A204.1 (cell line): Measurements from ENCODE around the gene ITGAV.

ENCODE experiments used
- FAIRE-seq: peaks from 2 replicates; lab custom pipeline; 2012; peaks lifted over from hg19 to GRCh38; lab: Jason Lieb, UNC

The ITGAV gene

DNA sequence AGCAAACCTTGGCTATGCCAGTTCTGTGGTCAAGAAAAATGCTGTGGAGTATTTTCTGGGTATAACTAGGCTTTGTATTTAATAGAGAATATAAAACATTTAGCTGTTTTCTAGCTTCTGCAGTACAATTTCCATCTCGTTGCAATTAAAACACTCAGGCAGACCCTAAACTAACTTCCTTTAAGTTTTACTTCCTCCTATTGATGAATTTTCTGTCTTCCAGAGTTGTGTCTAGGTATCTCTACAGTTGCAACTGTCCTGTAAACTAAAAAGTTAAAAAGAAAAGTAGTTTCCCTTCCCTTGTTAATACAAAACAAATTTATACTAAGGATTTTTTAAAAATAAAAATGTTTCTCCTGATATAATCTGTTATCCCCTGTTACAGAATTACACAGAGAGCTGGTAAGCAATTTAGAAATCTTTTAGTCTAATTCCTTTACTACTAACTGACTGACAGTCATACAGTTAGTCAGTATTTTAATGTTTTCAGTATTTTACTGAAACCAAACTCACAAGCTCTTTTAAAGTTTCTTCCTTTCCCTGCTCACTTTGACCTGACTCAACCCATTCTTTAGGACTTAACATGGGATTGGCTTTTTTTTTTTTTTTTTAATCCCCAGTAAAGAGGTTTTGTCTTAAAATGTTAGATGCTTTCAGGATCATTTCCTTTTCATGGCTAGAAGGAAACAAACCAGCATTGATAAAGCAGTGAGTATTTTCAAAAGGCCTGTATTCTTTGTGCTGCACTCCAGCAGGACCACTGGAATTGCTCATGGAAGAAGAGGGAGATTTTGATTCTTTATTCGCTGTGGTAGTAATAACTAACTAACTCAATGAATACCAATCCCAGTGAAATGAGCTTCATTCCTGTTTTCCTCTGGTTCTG lies 22.9 kb downstream of the ITGAV start:
- no peak for FAIRE-seq

- FAIRE-seq = peak; percentile 16
These were observed 24.5 kb downstream of the ITGAV start for GRCh38 chr2:186614373-186614772.

GRCh38 chr2:186617148-186617547 lies 27.3 kb downstream of the ITGAV start:
- no peak for FAIRE-seq

DNA sequence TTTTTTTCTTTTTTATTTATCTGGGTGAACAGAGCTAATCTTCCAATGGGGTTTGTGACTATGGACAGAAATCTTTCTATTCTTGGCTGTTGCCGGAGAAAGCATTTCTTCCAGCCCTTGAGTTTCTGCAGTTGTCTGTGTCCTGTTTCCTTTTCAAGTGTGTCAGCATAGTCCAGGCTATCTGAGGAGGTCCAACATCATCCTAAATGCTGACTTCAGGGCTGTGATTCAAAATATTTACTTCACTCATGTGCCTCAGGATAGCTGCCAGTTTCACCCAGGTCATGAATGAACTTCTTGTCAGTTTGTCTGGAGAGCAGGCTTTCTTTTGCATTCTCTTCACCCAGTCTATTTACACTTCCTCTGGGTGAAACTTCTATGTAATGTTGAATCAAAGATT lies 27.9 kb downstream of the ITGAV start:
- FAIRE-seq = no peak

- FAIRE-seq = no peak
These were observed 28.8 kb downstream of the ITGAV start for GRCh38 chr2:186618696-186619095.

DNA sequence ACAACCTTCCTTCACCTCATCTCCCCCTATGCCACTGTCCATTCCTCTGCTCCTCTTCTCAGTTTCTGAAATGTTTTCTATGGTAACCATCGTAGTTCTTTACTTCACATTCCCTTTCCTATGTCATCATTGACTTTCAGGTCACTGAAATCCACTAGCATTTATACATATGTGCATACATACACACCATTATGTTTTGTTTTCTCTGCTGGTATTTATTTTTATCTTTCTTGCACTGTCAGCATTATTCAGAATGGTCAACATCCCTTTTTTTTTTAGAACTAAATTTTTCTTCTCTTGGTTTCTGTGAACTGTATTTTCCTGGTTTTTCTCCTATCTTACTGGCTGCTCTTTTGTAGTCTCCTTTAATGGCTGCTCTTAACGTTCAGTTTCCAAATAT lies 33.2 kb downstream of the ITGAV start:
- no peak for FAIRE-seq

- no peak for FAIRE-seq
These were observed 34.4 kb downstream of the ITGAV start for GRCh38 chr2:186624276-186624675.

DNA sequence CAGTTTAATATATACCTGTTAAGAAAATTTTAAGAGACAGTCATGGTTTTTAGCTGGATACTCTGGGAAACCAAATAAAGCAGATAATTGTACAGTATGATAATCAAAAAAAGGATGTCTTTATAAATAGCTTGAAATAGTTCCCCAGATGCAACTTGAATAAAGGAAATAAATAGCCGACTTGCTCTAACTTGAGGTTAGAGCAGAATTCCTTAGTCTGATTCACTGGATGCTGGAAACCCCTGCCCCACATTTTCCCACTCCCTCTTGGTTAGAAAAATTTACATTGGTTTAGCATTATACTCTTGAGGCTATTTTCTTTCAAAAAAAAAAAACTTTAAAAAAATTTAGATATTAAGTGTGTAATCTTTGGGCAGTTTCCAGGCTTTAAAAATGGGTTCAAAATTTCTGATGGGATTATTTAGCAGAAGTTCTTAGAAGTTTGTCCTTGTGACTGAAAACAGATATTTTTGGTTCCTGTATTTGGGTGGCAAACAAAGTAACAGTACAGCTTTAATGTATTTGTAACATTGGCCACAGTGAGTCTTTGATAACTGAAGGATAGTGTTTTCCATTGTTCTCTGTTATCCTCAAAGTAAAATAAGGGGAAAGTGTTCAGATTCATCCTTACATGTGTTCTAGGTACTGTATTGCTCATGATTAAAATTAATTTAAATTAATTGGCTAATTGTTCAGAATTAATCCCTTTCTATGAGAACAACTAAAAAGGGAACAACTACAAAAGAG lies 39.6 kb downstream of the ITGAV start:
- FAIRE-seq = no peak

DNA sequence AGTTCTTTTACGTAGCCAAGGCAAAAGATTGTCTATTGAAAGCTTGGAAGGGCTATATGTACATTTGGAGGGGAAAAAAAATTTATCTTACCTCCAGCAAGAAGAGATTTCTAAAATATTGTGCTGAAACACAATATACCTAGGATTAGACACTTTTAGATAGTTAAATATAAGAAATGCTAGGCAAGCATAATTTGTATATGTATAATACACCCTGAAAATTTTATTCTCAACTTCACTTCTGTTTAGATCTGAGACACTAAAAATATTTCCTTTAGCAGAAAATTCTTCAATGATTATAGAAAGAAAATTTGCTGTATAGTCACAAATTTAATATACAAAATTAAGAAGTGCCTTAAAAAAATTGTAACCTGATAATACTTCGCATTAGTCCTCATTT lies 42.6 kb downstream of the ITGAV start:
- FAIRE-seq = no peak

DNA sequence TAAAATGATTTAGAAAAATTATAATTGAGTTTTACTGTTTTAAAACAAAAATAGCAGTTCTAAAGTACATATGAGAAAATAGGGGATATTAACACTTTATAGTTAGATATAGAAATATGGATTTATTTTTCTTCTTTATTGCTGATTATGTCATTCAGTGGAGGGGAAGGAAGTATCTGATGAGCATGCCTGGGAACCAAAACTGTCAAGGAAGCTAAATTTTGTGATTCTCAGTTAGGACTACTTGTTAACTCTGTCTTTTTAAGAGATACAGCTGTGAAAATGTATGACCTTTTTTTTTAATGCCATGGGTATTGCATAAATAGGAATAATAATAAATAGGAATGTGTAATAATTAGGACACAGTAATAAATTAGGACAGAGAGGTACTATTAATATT lies 44.8 kb downstream of the ITGAV start:
- no peak for FAIRE-seq

GRCh38 chr2:186636800-186637496 lies 47.1 kb downstream of the ITGAV start:
- FAIRE-seq = no peak

DNA sequence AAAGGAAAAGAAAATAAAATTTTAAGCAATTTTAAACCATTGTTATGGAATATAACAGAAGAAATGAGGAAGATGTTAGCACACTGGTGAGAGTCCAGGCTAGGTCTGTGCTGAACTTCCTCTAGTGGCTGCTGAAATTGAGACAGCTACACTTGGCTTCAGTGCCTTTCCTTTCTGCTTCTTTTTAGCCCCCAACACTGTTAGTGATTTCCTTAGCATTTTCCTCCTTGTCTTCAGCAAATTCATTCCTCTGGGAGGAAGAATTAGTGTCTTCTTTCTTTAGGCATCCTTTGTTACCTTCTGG lies 47.6 kb downstream of the ITGAV start:
- FAIRE-seq = no peak

DNA sequence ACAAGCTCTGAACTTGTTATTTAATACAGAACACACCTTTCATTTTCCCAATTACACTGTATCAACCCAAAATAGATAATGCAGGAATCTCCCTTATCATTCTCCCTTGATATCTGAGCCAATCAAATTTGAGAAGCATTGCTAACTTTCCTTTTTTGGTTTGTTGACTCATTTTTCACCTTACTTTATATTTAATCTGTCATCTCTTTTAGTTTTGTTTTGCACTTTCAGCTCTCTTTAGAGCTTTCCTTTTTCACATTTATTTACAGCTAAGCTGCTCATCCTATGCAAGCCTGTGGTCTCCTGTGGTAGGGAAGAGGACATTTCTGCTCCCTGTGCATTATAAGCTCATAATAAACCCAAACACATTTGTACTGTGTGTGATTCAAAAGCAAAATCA lies 50.1 kb downstream of the ITGAV start:
- no peak for FAIRE-seq

GRCh38 chr2:186641132-186641806 lies 51.4 kb downstream of the ITGAV start:
- FAIRE-seq = no peak

- FAIRE-seq = peak; percentile 89
These were observed 52.0 kb downstream of the ITGAV start for GRCh38 chr2:186641807-186642321.

- FAIRE-seq = no peak
These were observed 54.9 kb downstream of the ITGAV start for GRCh38 chr2:186644791-186645190.

DNA sequence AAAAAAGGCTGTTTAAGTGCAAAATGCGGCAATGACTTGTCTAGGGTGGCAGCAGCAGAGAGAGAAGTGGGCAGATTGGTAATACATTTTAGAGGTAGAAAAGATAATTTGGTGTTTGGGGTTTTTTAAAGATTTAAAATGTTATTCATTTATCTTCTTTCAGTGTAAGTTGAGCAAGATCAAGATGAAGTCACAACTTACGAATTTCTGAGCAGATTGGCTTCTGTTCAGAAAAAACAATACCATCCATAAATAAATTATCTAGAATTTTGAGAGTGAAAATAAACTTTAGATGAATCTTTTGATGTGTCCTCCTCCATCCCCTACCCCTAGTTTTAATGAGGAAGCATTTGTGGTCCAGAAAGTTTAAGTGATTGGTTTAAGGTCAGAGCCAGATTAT lies 56.1 kb downstream of the ITGAV start:
- FAIRE-seq = no peak

- no peak for FAIRE-seq
These were observed 58.3 kb downstream of the ITGAV start for GRCh38 chr2:186648130-186648529.

DNA sequence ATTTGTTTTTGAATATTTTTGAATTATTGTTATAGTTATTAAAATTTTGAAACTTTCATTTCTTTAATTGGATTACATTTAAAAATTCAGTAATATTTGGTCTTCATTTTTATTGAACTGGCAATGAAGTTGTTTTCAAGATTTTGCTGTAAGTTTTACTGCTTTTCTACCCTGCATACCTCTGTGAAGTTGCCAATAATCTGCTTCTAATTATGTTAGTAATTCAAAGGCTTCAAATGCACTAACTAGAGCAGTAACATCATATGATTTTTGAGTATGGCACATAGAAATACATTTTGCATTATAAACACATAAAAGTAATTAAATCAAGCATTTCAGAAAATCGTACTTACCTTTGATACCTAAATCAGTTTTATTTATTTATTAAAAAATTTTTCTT lies 63.7 kb downstream of the ITGAV start:
- peak; percentile 57 for FAIRE-seq

DNA sequence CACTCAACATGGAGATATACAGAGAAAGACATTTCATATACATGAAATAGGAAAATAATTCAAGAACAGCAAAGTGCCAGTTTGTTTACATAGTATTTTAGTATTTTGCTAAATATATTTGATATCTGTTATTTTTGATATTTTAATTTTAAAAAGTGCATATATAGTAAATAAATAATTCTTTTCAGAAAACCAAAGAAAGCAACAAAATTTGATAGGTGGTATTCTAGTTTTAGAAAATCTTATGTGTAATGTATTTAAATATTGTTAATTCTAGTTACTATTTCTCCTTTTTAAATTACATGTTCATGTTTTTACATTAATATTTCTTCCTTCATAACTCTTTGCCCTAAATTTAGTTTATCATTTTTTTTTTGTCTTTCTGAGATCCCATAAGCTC lies 69.5 kb downstream of the ITGAV start:
- no peak for FAIRE-seq

- FAIRE-seq = no peak
These were observed 74.7 kb downstream of the ITGAV start for GRCh38 chr2:186664385-186665043.

- FAIRE-seq = no peak
These were observed 79.3 kb downstream of the ITGAV start for GRCh38 chr2:186669146-186669545.
